Stomach (tissue), 4 donors: ENCODE results near the gene MAP3K14.

Experiments used
- CTCF ChIP-seq, 7 experiments: fragments of 450-650 bp in 4 of 7; fragments of 200-600 bp in 3 of 7; sonication (generic) in 3 of 7; IDR thresholded peaks; one replicate each; pipeline ENCODE4 v1.5.1; 2016 to 2019; ENCODE audit warnings: antibody characterized with exemption in 7 of 7, control low read depth in 2 of 7, mild to moderate bottlenecking in 1 of 7
- EP300 ChIP-seq: sonication (generic); formaldehyde crosslinking; IDR thresholded peaks from one replicate; pipeline ENCODE4 v1.6.1; 2017; ENCODE audit warnings: antibody characterized with exemption
- POLR2A ChIP-seq, 4 donors: fragments of 450-650 bp; IDR thresholded peaks; one replicate each; pipeline ENCODE4 v1.6.1; 2016; ENCODE audit warnings: antibody characterized with exemption in 4 of 4, control low read depth in 2 of 4, mild to moderate bottlenecking in 1 of 4, moderate library complexity in 1 of 4
- POLR2AphosphoS5 ChIP-seq, 3 donors: sonication (generic); formaldehyde crosslinking; IDR thresholded peaks; one replicate each; pipeline ENCODE4 v1.6.1; 2016; ENCODE audit warnings: antibody characterized with exemption in 3 of 3

- TF ChIP-seq CTCF (IDR thresholded peaks at IDR 0.05) (no peak), POLR2AphosphoS5 (IDR thresholded peaks at IDR 0.05) (no peak), EP300 (no peak), POLR2A (IDR thresholded peaks at IDR 0.05) (no peak)
Observed at GRCh38 chr17:45345246-45345553, 28.4 kb upstream of the MAP3K14 start.
